Measurements from ENCODE around the gene TRABD. TPM values are rescaled to one million over a fixed set of nuclear protein-coding genes. Genes with fewer than 3 reads are reported as not detected.

Gene TRABD
- polyA plus RNA-seq, 1 donor from 2014 or later = 31.8 TPM

DNA sequence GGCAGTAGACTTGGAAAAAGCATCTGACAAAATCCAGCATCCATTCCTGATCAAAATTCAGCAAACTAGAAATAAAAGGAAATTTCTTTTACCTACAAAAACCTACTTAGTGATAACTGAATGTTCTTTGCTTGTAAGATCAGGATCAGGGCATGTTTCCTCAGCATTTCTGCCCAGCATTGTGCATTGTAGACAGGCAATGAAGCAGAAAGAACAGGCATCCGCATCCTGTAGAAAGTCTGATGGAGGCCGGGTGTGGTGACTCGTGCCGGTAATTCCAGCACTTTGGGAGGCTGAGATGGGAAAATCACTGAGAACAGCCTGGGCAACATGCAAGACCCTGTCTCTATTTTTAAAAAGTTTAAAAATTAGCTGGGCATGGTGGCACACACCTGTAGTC, 47.7 kb upstream of the TRABD start:
- no peaks in the 10 kb centered on the region for H3K79me2 ChIP-seq (replicated peaks; ENCODE audit: insufficient read depth, low read length)
- no peaks in the 10 kb centered on the region for H3F3A ChIP-seq (ENCODE audit: insufficient read depth, low read length, poor library complexity, severe bottlenecking)
- H3K27me3 ChIP-seq (ENCODE audit: insufficient read depth, low read depth, low read length) = no peaks in the 10 kb centered on the region
- H3K4me2 ChIP-seq (ENCODE audit: low read length) = no peak overlapping the region
- no peaks in the 10 kb centered on the region for H4K20me1 ChIP-seq (ENCODE audit: insufficient read depth)
- H3K9ac ChIP-seq (ENCODE audit: low read length) = no peak overlapping the region
- no peak overlapping the region for H3K27ac ChIP-seq (ENCODE audit: low read length)
- no peaks in the 10 kb centered on the region for H3K36me3 ChIP-seq (ENCODE audit: insufficient read depth, low read length)
- TF ChIP-seq, protein P1, sequence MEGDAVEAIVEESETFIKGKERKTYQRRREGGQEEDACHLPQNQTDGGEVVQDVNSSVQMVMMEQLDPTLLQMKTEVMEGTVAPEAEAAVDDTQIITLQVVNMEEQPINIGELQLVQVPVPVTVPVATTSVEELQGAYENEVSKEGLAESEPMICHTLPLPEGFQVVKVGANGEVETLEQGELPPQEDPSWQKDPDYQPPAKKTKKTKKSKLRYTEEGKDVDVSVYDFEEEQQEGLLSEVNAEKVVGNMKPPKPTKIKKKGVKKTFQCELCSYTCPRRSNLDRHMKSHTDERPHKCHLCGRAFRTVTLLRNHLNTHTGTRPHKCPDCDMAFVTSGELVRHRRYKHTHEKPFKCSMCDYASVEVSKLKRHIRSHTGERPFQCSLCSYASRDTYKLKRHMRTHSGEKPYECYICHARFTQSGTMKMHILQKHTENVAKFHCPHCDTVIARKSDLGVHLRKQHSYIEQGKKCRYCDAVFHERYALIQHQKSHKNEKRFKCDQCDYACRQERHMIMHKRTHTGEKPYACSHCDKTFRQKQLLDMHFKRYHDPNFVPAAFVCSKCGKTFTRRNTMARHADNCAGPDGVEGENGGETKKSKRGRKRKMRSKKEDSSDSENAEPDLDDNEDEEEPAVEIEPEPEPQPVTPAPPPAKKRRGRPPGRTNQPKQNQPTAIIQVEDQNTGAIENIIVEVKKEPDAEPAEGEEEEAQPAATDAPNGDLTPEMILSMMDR (IDR thresholded peaks at IDR 0.05; ENCODE audit: poor library complexity, severe bottlenecking) = no peak
- TF ChIP-seq EP300 (conservative IDR thresholded peaks at IDR 0.05; ENCODE audit: poor library complexity, severe bottlenecking) (no peak), MXI1 (conservative IDR thresholded peaks at IDR 0.05; ENCODE audit: poor library complexity, severe bottlenecking) (no peak), SMC3 (conservative IDR thresholded peaks at IDR 0.05; ENCODE audit: poor library complexity) (no peak), RAD21 (conservative IDR thresholded peaks at IDR 0.05) (no peak), POLR2AphosphoS5 (IDR thresholded peaks at IDR 0.05) (no peak), TAF1 (IDR thresholded peaks at IDR 0.05; ENCODE audit: low read depth) (no peak), EZH2 (IDR thresholded peaks at IDR 0.05; ENCODE audit: borderline replicate concordance, insufficient read depth, low read length, poor library complexity, severe bottlenecking) (no peak)
- TF ChIP-seq, protein P2, sequence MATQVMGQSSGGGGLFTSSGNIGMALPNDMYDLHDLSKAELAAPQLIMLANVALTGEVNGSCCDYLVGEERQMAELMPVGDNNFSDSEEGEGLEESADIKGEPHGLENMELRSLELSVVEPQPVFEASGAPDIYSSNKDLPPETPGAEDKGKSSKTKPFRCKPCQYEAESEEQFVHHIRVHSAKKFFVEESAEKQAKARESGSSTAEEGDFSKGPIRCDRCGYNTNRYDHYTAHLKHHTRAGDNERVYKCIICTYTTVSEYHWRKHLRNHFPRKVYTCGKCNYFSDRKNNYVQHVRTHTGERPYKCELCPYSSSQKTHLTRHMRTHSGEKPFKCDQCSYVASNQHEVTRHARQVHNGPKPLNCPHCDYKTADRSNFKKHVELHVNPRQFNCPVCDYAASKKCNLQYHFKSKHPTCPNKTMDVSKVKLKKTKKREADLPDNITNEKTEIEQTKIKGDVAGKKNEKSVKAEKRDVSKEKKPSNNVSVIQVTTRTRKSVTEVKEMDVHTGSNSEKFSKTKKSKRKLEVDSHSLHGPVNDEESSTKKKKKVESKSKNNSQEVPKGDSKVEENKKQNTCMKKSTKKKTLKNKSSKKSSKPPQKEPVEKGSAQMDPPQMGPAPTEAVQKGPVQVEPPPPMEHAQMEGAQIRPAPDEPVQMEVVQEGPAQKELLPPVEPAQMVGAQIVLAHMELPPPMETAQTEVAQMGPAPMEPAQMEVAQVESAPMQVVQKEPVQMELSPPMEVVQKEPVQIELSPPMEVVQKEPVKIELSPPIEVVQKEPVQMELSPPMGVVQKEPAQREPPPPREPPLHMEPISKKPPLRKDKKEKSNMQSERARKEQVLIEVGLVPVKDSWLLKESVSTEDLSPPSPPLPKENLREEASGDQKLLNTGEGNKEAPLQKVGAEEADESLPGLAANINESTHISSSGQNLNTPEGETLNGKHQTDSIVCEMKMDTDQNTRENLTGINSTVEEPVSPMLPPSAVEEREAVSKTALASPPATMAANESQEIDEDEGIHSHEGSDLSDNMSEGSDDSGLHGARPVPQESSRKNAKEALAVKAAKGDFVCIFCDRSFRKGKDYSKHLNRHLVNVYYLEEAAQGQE (IDR thresholded peaks at IDR 0.05; ENCODE audit: borderline replicate concordance) = no peak
- no peak overlapping the region for H2AFZ ChIP-seq (ENCODE audit: low read depth, low read length)
- H3K9me3 ChIP-seq (ENCODE audit: low read length) = no peaks in the 10 kb centered on the region
- no peak overlapping the region for H3K4me3 ChIP-seq (ENCODE audit: low read length)
- H3K9me2 ChIP-seq (ENCODE audit: insufficient read depth, low read length) = no peaks in the 10 kb centered on the region

DNA sequence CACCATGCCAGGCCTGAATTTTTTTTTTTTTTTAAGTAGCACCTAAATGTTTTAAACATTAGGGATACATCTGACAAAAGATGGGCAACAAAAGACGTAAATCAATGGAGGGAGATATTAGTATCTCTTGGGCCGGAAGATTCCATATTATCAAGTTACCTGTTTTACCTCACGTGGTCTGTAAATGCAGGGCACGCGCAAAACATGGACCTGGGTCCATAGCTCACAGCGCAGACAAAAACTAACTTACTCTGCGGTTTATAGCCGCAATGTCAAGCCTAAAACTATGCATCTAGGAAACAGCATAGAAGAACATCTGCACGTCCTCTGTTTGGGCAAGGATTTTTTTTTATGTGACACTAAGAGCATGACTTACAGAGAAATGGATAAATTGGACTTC, 46.7 kb upstream of the TRABD start:
- Histone ChIP-seq H3K9ac (ENCODE audit: low read length) (no peak overlapping the region), H3K79me2 (replicated peaks; ENCODE audit: insufficient read depth, low read length) (no peaks in the 10 kb centered on the region), H4K20me1 (ENCODE audit: insufficient read depth) (no peaks in the 10 kb centered on the region), H3F3A (ENCODE audit: insufficient read depth, low read length, poor library complexity, severe bottlenecking) (no peaks in the 10 kb centered on the region), H3K4me2 (ENCODE audit: low read length) (no peak overlapping the region), H3K27ac (ENCODE audit: low read length) (no peak overlapping the region), H3K36me3 (ENCODE audit: insufficient read depth, low read length) (no peaks in the 10 kb centered on the region), H3K9me2 (ENCODE audit: insufficient read depth, low read length) (no peaks in the 10 kb centered on the region), H3K4me3 (ENCODE audit: low read length) (no peak overlapping the region), H3K9me3 (ENCODE audit: low read length) (no peaks in the 10 kb centered on the region), H2AFZ (ENCODE audit: low read depth, low read length) (no peak overlapping the region), H3K27me3 (ENCODE audit: insufficient read depth, low read depth, low read length) (no peaks in the 10 kb centered on the region)
- TF ChIP-seq EP300 (conservative IDR thresholded peaks at IDR 0.05; ENCODE audit: poor library complexity, severe bottlenecking) (no peak), EZH2 (IDR thresholded peaks at IDR 0.05; ENCODE audit: borderline replicate concordance, insufficient read depth, low read length, poor library complexity, severe bottlenecking) (no peak), MXI1 (conservative IDR thresholded peaks at IDR 0.05; ENCODE audit: poor library complexity, severe bottlenecking) (no peak), TAF1 (IDR thresholded peaks at IDR 0.05; ENCODE audit: low read depth) (no peak), SMC3 (conservative IDR thresholded peaks at IDR 0.05; ENCODE audit: poor library complexity) (no peak), RAD21 (conservative IDR thresholded peaks at IDR 0.05) (no peak), POLR2AphosphoS5 (IDR thresholded peaks at IDR 0.05) (no peak)
- TF ChIP-seq, protein P2 (IDR thresholded peaks at IDR 0.05; ENCODE audit: borderline replicate concordance) = no peak
- TF ChIP-seq, protein P1 (IDR thresholded peaks at IDR 0.05; ENCODE audit: poor library complexity, severe bottlenecking) = no peak

Measured in neural cell (in vitro differentiated cells).